Neural cell (in vitro differentiated cells): ENCODE results near the gene CLDN22. TPM values are rescaled to one million over a fixed set of nuclear protein-coding genes. Genes with fewer than 3 reads are reported as not detected.

Experiments
- H2AFZ ChIP-seq: fragments of 200-600, 300-800 bp; sonication (generic), shearing (Covaris generic); 2 replicates; pipeline ENCODE4 v1.6.0; 2014; ENCODE audit warnings: low read depth, mild to moderate bottlenecking, antibody characterized with exemption, low read length, moderate library complexity
- H3F3A ChIP-seq: fragments of 200-600 bp; shearing (Covaris generic); 2 replicates; pipeline ENCODE4 v1.6.1; 2016; ENCODE audit warnings: mild to moderate bottlenecking, moderate library complexity, mixed read lengths, antibody characterized with exemption, low read length; ENCODE audit not compliant: insufficient read depth, poor library complexity, severe bottlenecking
- H3K27ac ChIP-seq: fragments of 200-600, 300-800 bp; sonication (generic), shearing (Covaris generic); 2 replicates; pipeline ENCODE4 v1.5.1; 2014; ENCODE audit warnings: mild to moderate bottlenecking, low read length, moderate library complexity
- H3K27me3 ChIP-seq: fragments of 300-800, 200-600 bp; sonication (generic), shearing (Covaris generic); 2 replicates; pipeline ENCODE4 v1.6.0; 2014; ENCODE audit warnings: mild to moderate bottlenecking, low read depth, low read length, moderate library complexity; ENCODE audit not compliant: insufficient read depth
- H3K36me3 ChIP-seq: fragments of 300-800, 200-600 bp; sonication (generic), shearing (Covaris generic); 2 replicates; pipeline ENCODE4 v1.5.1; 2014; ENCODE audit warnings: mild to moderate bottlenecking, antibody characterized with exemption, low read length, moderate library complexity; ENCODE audit not compliant: insufficient read depth
- H3K4me2 ChIP-seq: fragments of 300-800, 200-600 bp; sonication (generic), shearing (Covaris generic); 2 replicates; pipeline ENCODE4 v1.6.0; 2014; ENCODE audit warnings: mild to moderate bottlenecking, low read length
- H3K4me3 ChIP-seq: fragments of 300-800, 200-600 bp; sonication (generic), shearing (Covaris generic); 2 replicates; pipeline ENCODE4 v1.5.1; 2014; ENCODE audit warnings: mild to moderate bottlenecking, low read length, moderate library complexity
- H3K79me2 ChIP-seq: fragments of 200-600 bp; shearing (Covaris generic); replicated peaks from 2 replicates; pipeline ENCODE4 v1.6.0; 2014; ENCODE audit warnings: mild to moderate bottlenecking, low read length, moderate library complexity; ENCODE audit not compliant: insufficient read depth
- H3K9ac ChIP-seq: fragments of 300-800, 200-600 bp; sonication (generic), shearing (Covaris generic); 2 replicates; pipeline ENCODE4 v1.6.1; 2016; ENCODE audit warnings: mild to moderate bottlenecking, low read length, mixed read lengths
- H3K9me2 ChIP-seq: fragments of 200-600 bp; shearing (Covaris generic); 2 replicates; pipeline ENCODE4 v1.6.1; 2016; ENCODE audit warnings: mild to moderate bottlenecking, low read length, mixed read lengths; ENCODE audit not compliant: insufficient read depth
- H3K9me3 ChIP-seq: fragments of 200-600, 300-800 bp; sonication (generic), shearing (Covaris generic); 2 replicates; pipeline ENCODE4 v1.6.1; 2016; ENCODE audit warnings: mild to moderate bottlenecking, mixed run types, low read length, moderate library complexity, mixed read lengths
- H4K20me1 ChIP-seq: fragments of 200-600 bp; shearing (Covaris generic); 2 replicates; pipeline ENCODE4 v1.6.1; 2016; ENCODE audit warnings: mild to moderate bottlenecking, mixed run types; ENCODE audit not compliant: insufficient read depth
- EP300 ChIP-seq: fragments of 450-650 bp; conservative IDR thresholded peaks from 2 replicates; pipeline ENCODE4 v1.6.1; 2014; ENCODE audit warnings: antibody characterized with exemption, mild to moderate bottlenecking, moderate library complexity; ENCODE audit not compliant: poor library complexity, severe bottlenecking
- EZH2 ChIP-seq: fragments of 200-600, 300-800 bp; shearing (Covaris generic), sonication (generic); IDR thresholded peaks from 2 replicates; pipeline ENCODE4 v1.6.1; 2014; ENCODE audit warnings: antibody characterized with exemption, low read length, borderline replicate concordance, mild to moderate bottlenecking; ENCODE audit not compliant: insufficient read depth, poor library complexity, severe bottlenecking
- MXI1 ChIP-seq: fragments of 450-650 bp; conservative IDR thresholded peaks from 2 replicates; pipeline ENCODE4 v1.6.1; 2014; ENCODE audit warnings: antibody characterized with exemption, mild to moderate bottlenecking; ENCODE audit not compliant: poor library complexity, severe bottlenecking
- POLR2AphosphoS5 ChIP-seq: IDR thresholded peaks from 2 replicates; pipeline ENCODE4 v1.6.1; 2012
- RAD21 ChIP-seq: fragments of 450-650 bp; conservative IDR thresholded peaks from 2 replicates; pipeline ENCODE4 v1.6.1; 2014; ENCODE audit warnings: antibody characterized with exemption, mild to moderate bottlenecking, moderate library complexity
- SMC3 ChIP-seq: fragments of 450-650 bp; conservative IDR thresholded peaks from 2 replicates; pipeline ENCODE4 v1.6.1; 2014; ENCODE audit warnings: antibody characterized with exemption, mild to moderate bottlenecking, moderate library complexity; ENCODE audit not compliant: poor library complexity
- TAF1 ChIP-seq: IDR thresholded peaks from 2 replicates; pipeline ENCODE4 v1.6.1; 2012; ENCODE audit warnings: low read depth
- polyA plus RNA-seq: library from polyadenylated mRNA; depleted of rRNA; stranded (reverse); fragments of >200 nt; gene quantifications from 2 replicates; pipeline ENCODE4 v1.2.3, GENCODE V29; 2014
- TF ChIP-seq, protein P1 (sequence below): fragments of 450-650 bp; IDR thresholded peaks from 2 replicates; pipeline ENCODE4 v1.5.1; 2014; ENCODE audit warnings: antibody characterized with exemption, mild to moderate bottlenecking, moderate library complexity; ENCODE audit not compliant: poor library complexity, severe bottlenecking
- TF ChIP-seq, protein P2 (sequence below): IDR thresholded peaks from 2 replicates; pipeline ENCODE4 v1.6.1; 2012; ENCODE audit warnings: borderline replicate concordance

CLDN22 gene
- polyA plus RNA-seq, 1 donor from 2014 or later, result not detected

DNA sequence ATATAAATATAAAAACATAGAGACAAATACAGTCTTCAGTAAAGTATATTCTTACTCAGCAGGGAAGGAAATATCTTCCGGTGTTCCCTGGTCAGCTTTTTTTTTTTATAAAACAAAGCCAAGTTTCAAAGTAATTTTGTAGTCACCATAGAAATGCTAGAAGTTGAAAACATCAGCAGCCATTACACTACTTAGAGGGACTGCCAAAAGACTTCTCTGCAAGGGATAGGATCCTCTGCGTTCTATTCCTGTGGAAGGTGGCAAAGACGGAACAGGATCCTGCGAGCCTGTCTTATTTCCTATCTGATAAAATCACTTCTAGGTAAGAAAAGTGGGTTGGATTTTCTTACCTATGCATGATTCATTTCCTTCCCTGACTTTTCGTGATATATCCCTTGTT lies 19.4 kb downstream of the CLDN22 start:
- Histone ChIP-seq H2AFZ (no peak overlapping the region), H3K4me3 (no peak overlapping the region), H3F3A (no peaks in the 10 kb centered on the region), H3K9me2 (no peaks in the 10 kb centered on the region), H3K9ac (no peak overlapping the region), H3K9me3 (no peaks in the 10 kb centered on the region), H3K79me2 (no peaks in the 10 kb centered on the region), H3K4me2 (no peak overlapping the region), H3K27me3 (no peaks in the 10 kb centered on the region), H3K27ac (no peak overlapping the region), H4K20me1 (no peaks in the 10 kb centered on the region), H3K36me3 (no peaks in the 10 kb centered on the region)
- TF ChIP-seq MXI1 (no peak), SMC3 (no peak), EZH2 (no peak), RAD21 (no peak), POLR2AphosphoS5 (no peak), TAF1 (no peak), EP300 (no peak)
- TF ChIP-seq, protein P1, sequence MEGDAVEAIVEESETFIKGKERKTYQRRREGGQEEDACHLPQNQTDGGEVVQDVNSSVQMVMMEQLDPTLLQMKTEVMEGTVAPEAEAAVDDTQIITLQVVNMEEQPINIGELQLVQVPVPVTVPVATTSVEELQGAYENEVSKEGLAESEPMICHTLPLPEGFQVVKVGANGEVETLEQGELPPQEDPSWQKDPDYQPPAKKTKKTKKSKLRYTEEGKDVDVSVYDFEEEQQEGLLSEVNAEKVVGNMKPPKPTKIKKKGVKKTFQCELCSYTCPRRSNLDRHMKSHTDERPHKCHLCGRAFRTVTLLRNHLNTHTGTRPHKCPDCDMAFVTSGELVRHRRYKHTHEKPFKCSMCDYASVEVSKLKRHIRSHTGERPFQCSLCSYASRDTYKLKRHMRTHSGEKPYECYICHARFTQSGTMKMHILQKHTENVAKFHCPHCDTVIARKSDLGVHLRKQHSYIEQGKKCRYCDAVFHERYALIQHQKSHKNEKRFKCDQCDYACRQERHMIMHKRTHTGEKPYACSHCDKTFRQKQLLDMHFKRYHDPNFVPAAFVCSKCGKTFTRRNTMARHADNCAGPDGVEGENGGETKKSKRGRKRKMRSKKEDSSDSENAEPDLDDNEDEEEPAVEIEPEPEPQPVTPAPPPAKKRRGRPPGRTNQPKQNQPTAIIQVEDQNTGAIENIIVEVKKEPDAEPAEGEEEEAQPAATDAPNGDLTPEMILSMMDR, result no peak
- TF ChIP-seq, protein P2, sequence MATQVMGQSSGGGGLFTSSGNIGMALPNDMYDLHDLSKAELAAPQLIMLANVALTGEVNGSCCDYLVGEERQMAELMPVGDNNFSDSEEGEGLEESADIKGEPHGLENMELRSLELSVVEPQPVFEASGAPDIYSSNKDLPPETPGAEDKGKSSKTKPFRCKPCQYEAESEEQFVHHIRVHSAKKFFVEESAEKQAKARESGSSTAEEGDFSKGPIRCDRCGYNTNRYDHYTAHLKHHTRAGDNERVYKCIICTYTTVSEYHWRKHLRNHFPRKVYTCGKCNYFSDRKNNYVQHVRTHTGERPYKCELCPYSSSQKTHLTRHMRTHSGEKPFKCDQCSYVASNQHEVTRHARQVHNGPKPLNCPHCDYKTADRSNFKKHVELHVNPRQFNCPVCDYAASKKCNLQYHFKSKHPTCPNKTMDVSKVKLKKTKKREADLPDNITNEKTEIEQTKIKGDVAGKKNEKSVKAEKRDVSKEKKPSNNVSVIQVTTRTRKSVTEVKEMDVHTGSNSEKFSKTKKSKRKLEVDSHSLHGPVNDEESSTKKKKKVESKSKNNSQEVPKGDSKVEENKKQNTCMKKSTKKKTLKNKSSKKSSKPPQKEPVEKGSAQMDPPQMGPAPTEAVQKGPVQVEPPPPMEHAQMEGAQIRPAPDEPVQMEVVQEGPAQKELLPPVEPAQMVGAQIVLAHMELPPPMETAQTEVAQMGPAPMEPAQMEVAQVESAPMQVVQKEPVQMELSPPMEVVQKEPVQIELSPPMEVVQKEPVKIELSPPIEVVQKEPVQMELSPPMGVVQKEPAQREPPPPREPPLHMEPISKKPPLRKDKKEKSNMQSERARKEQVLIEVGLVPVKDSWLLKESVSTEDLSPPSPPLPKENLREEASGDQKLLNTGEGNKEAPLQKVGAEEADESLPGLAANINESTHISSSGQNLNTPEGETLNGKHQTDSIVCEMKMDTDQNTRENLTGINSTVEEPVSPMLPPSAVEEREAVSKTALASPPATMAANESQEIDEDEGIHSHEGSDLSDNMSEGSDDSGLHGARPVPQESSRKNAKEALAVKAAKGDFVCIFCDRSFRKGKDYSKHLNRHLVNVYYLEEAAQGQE, result no peak

DNA sequence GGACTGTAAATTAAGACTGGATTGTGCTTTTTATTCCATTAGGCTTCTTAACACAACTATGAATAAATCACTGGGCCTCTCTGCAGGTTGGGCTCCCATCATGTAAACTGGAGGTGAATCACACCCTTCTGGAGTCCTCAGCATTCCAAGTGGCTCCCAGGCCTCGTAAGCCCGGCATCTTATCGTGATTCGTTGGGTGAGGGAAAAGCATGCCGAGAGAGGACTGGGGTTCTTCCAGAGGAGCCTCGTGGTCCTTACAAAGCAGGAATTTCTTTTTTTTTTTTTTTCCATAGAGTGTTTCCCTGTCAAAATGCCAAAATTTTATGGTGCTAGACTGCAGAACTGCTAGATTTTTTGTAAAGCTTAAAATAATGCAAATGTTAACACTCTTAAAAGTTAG lies 20.0 kb downstream of the CLDN22 start:
- H3K9me3 ChIP-seq, result no peaks in the 10 kb centered on the region
- TF ChIP-seq EZH2 (no peak), RAD21 (no peak), SMC3 (no peak), POLR2AphosphoS5 (no peak), TAF1 (no peak), MXI1 (no peak), EP300 (no peak)
- TF ChIP-seq, protein P2, result no peak
- TF ChIP-seq, protein P1, result no peak
- no peak overlapping the region for H3K4me2 ChIP-seq
- H3K36me3 ChIP-seq, result no peaks in the 10 kb centered on the region
- H3K79me2 ChIP-seq, result no peaks in the 10 kb centered on the region
- no peak overlapping the region for H2AFZ ChIP-seq
- no peaks in the 10 kb centered on the region for H3K27me3 ChIP-seq
- no peaks in the 10 kb centered on the region for H3K9me2 ChIP-seq
- no peak overlapping the region for H3K4me3 ChIP-seq
- H4K20me1 ChIP-seq, result no peaks in the 10 kb centered on the region
- H3K9ac ChIP-seq, result no peak overlapping the region
- H3F3A ChIP-seq, result no peaks in the 10 kb centered on the region
- no peak overlapping the region for H3K27ac ChIP-seq
